K562 (cell line): Measurements from ENCODE around the gene IGF1R. TPM values are rescaled to one million over a fixed set of nuclear protein-coding genes. Genes with fewer than 3 reads are reported as not detected.

Experiments used
- ATAC-seq: fragments of 200-7000 bp; cut with Tn5 transposase; 3 replicates; pipeline ENCODE4 v1.9.1; 2020; ENCODE audit warnings: moderate library complexity
- BruUV-seq: library from RNA; stranded (reverse); fragments of 400-500 nt; replicated peaks from 2 replicates; lab custom pipeline; 2021; lab: Mats Ljungman, UMichigan
- CTCF ChIA-PET: fragments of 300-600 bp; formaldehyde crosslinking; extraction: SDS; loops from one replicate; lab custom pipeline; 2021; ENCODE audit warnings: low intra/inter-chr PET ratio; lab: Yijun Ruan, JAX
- POLR2A ChIA-PET: fragments of 300-600, 350-650 bp; sonication (Branson Sonifier 250); formaldehyde crosslinking; extraction: SDS; loops from one replicate; lab custom pipeline; 2021; ENCODE audit warnings: antibody characterized with exemption, inconsistent platforms; lab: Yijun Ruan, JAX
- DNase-seq, 4 experiments: peaks; one replicate each; pipeline versions ENCODE4 v3.0.0 to v3.0.0-alpha.2; 2011 to 2018; ENCODE audit warnings: low spot score in 3 of 4, mixed read lengths in 3 of 4; ENCODE audit errors: extremely low read depth in 1 of 4
- FAIRE-seq: peaks from 2 replicates; lab custom pipeline; 2011; peaks lifted over from hg19 to GRCh38; lab: Jason Lieb, UNC
- H2AFZ ChIP-seq: 2 replicates; pipeline ENCODE4 v1.6.0; 2011; ENCODE audit warnings: low read depth, low read length, control low read depth, inconsistent platforms
- H3K27ac ChIP-seq: fragments of 200-600 bp; 3 replicates; pipeline ENCODE4 v1.8.0; 2011; ENCODE audit warnings: low read depth, mild to moderate bottlenecking, control low read depth, inconsistent platforms, low read length, moderate library complexity, mixed read lengths; ENCODE audit errors: extremely low read depth
- H3K27me3 ChIP-seq, 2 experiments: fragments of 300-600 bp in 1 of 2; 2 replicates in 1 of 2; 3 replicates in 1 of 2; pipeline versions ENCODE4 v1.6.0 to v1.8.0; 2011; ENCODE audit warnings: inconsistent platforms in 2 of 2, low read length in 2 of 2, mild to moderate bottlenecking in 1 of 2, mixed read lengths in 1 of 2, moderate library complexity in 1 of 2; ENCODE audit not compliant: control insufficient read depth in 2 of 2, insufficient read depth in 2 of 2
- H3K36me3 ChIP-seq: fragments of 300-600 bp; 3 replicates; pipeline ENCODE4 v1.8.0; 2011; ENCODE audit warnings: mild to moderate bottlenecking, low read length, inconsistent platforms; ENCODE audit not compliant: control insufficient read depth, insufficient read depth
- H3K4me1 ChIP-seq, 2 experiments: fragments of 200-600 bp in 1 of 2; replicated peaks in 1 of 2; 2 replicates in 1 of 2; 3 replicates in 1 of 2; pipeline versions ENCODE4 v1.5.1 to v1.8.0; 2011; ENCODE audit warnings: inconsistent platforms in 2 of 2, low read length in 2 of 2, mild to moderate bottlenecking in 1 of 2, mixed read lengths in 1 of 2, moderate library complexity in 1 of 2; ENCODE audit not compliant: control insufficient read depth in 2 of 2, insufficient read depth in 2 of 2
- H3K4me2 ChIP-seq: 2 replicates; pipeline ENCODE4 v1.6.1; 2011; ENCODE audit warnings: low read length, control low read depth, inconsistent platforms, mixed read lengths; ENCODE audit not compliant: insufficient read depth
- H3K4me3 ChIP-seq: fragments of 200-600 bp; sonication (generic), shearing (Covaris generic); 2 replicates; pipeline ENCODE4 v1.5.1; 2016; ENCODE audit warnings: control low read depth, inconsistent platforms
- H3K79me2 ChIP-seq: fragments of 200-600 bp; 3 replicates; pipeline ENCODE4 v1.8.0; 2011; ENCODE audit warnings: low read length, inconsistent platforms; ENCODE audit not compliant: control insufficient read depth, insufficient read depth
- H3K9ac ChIP-seq, 2 experiments: 2 replicates each; pipeline versions ENCODE4 v1.6.0 to v1.6.1; 2011; ENCODE audit warnings: low read depth in 2 of 2, low read length in 2 of 2, control low read depth in 1 of 2, inconsistent platforms in 1 of 2, mild to moderate bottlenecking in 1 of 2, mixed read lengths in 1 of 2; ENCODE audit not compliant: insufficient read depth in 1 of 2
- H3K9me1 ChIP-seq: one replicate; pipeline ENCODE4 v1.6.0; 2011; ENCODE audit warnings: inconsistent platforms, mild to moderate bottlenecking, low read length, moderate library complexity; ENCODE audit not compliant: control insufficient read depth, insufficient read depth
- H3K9me3 ChIP-seq: replicated peaks from 2 replicates; pipeline ENCODE4 v1.5.1; 2011; ENCODE audit warnings: low read depth, low read length, inconsistent platforms; ENCODE audit not compliant: control insufficient read depth, insufficient read depth
- H4K20me1 ChIP-seq: replicated peaks from 2 replicates; pipeline ENCODE4 v1.6.1; 2011; ENCODE audit warnings: low read length, inconsistent platforms, mixed read lengths; ENCODE audit not compliant: control insufficient read depth, insufficient read depth
- ATF4 ChIP-seq: fragments of 450-650 bp; formaldehyde crosslinking; IDR thresholded peaks from 2 replicates; pipeline ENCODE4 v1.4.0; 2022; ENCODE audit warnings: mild to moderate bottlenecking, moderate library complexity
- CBFB ChIP-seq: sonication (generic); formaldehyde crosslinking; IDR thresholded peaks from 2 replicates; pipeline ENCODE4 v1.4.0; 2020; ENCODE audit warnings: mild to moderate bottlenecking, missing genetic modification reagents
- DACH1 ChIP-seq: fragments of 450-650 bp; IDR thresholded peaks from 2 replicates; pipeline ENCODE4 v1.6.1; 2018; ENCODE audit not compliant: partially characterized antibody
- DPF2 ChIP-seq: fragments of 450-650 bp; IDR thresholded peaks from 2 replicates; pipeline ENCODE4 v1.6.1; 2016
- IFI16 ChIP-seq: fragments of 250-450 bp; sonication (Bioruptor Pico); IDR thresholded peaks from 2 replicates; pipeline ENCODE4 v2.1.2; 2022; ENCODE audit warnings: mild to moderate bottlenecking, inconsistent platforms
- MCM2 ChIP-seq: fragments of 450-650 bp; IDR thresholded peaks from 2 replicates; pipeline ENCODE4 v1.6.1; 2017; ENCODE audit warnings: low read depth, mild to moderate bottlenecking
- MTA1 ChIP-seq: fragments of 450-650 bp; IDR thresholded peaks from 2 replicates; pipeline ENCODE4 v1.6.1; 2017; ENCODE audit warnings: borderline replicate concordance
- PHB2 ChIP-seq: fragments of 450-650 bp; IDR thresholded peaks from 2 replicates; pipeline ENCODE4 v1.6.1; 2017; ENCODE audit warnings: low read depth
- POLR2H ChIP-seq: IDR thresholded peaks from 2 replicates; pipeline ENCODE4 v1.6.1; 2016; ENCODE audit warnings: missing genetic modification characterization, low read depth, mild to moderate bottlenecking, control low read depth, missing compliant biosample characterization, moderate library complexity
- PTRF ChIP-seq: fragments of 450-650 bp; IDR thresholded peaks from 2 replicates; pipeline ENCODE4 v1.6.1; 2016; ENCODE audit warnings: mild to moderate bottlenecking, missing genetic modification characterization, missing compliant biosample characterization
- RBM17 ChIP-seq: fragments of 200-400 bp; formaldehyde crosslinking; IDR thresholded peaks from 2 replicates; pipeline ENCODE4 v1.6.1; 2017; ENCODE audit warnings: low read depth, mild to moderate bottlenecking, low read length, borderline replicate concordance
- SRF ChIP-seq, 2 experiments: fragments of 250-450, 450-650 bp in 1 of 2; sonication (Bioruptor Pico) in 1 of 2; sonication (generic) in 1 of 2; formaldehyde crosslinking; IDR thresholded peaks; 2 replicates each; pipeline versions ENCODE4 v1.5.0 to v1.5.1; 2020 to 2022; ENCODE audit warnings: mild to moderate bottlenecking in 1 of 2, missing genetic modification reagents in 1 of 2
- ZBTB2 ChIP-seq: fragments of 450-650 bp; IDR thresholded peaks from 2 replicates; pipeline ENCODE4 v1.6.1; 2016; ENCODE audit warnings: antibody characterized with exemption
- ZNF24 ChIP-seq: fragments of 450-650 bp; IDR thresholded peaks from 2 replicates; pipeline ENCODE4 v1.6.1; 2016
- ZNF316 ChIP-seq: fragments of 450-650 bp; IDR thresholded peaks from 2 replicates; pipeline ENCODE4 v1.6.1; 2016
- ZNF586 ChIP-seq: fragments of 450-650 bp; formaldehyde crosslinking; conservative IDR thresholded peaks from 2 replicates; pipeline ENCODE4 v1.4.0; 2020; ENCODE audit warnings: mild to moderate bottlenecking, moderate library complexity
- ZNF707 ChIP-seq: fragments of 250-450 bp; sonication (Bioruptor Pico); conservative IDR thresholded peaks from 2 replicates; pipeline ENCODE4 v1.8.0; 2022; ENCODE audit warnings: inconsistent platforms, mild to moderate bottlenecking, moderate library complexity
- ZNF75A ChIP-seq: fragments of 450-650 bp; formaldehyde crosslinking; IDR thresholded peaks from 2 replicates; pipeline ENCODE4 v1.4.0; 2020; ENCODE audit warnings: mild to moderate bottlenecking
- WGBS: fragments of 100-300 bp; shearing (Covaris generic); methylation state at CpG from one replicate; pipeline ENCODE4 v1.1.6; 2016; ENCODE audit warnings: low coverage, mixed read lengths; ENCODE audit not compliant: insufficient coverage; ENCODE audit errors: missing lambda C conversion rate; 5-methylcytosine and 5-hydroxymethylcytosine counted together
- in situ Hi-C: fragments of 300-500 bp; cut with MboI; formaldehyde crosslinking; loops from 4 replicates; pipeline ENCODE4 v1.15.0; 2018; ENCODE audit warnings: inconsistent platforms, mixed read lengths
- intact Hi-C: fragments of 100-400 bp; cut with micrococcal nuclease; formaldehyde crosslinking; loops from 2 replicates; pipeline ENCODE4 v1.14.2; 2022
- polyA plus RNA-seq, 8 experiments: library from polyadenylated mRNA; depleted of rRNA in 4 of 8; stranded (reverse) in 5 of 8; unstranded in 3 of 8; fragments of >200 nt; fragmentation: Nextera tagmentation in 2 of 8; fragmentation: Illumina TruSeq in 1 of 8; extraction: Ambion mirVana in 2 of 8; extraction: Trizol in 1 of 8; gene quantifications; 2 replicates each; pipeline versions ENCODE4 v1.2.1 to v1.2.3, GENCODE V29; 2011 to 2014; ENCODE audit warnings: inconsistent platforms in 1 of 8, missing spikeins in 1 of 8
- total RNA-seq, 7 experiments: library from RNA; depleted of rRNA in 6 of 7; stranded (reverse); fragments of >200 nt in 6 of 7; fragmentation: Illumina TruSeq in 2 of 7; extraction: Trizol in 2 of 7; gene quantifications; 2 replicates each; pipeline versions ENCODE4 v1.2.1 to v1.2.3, GENCODE V29; 2011 to 2021; ENCODE audit warnings: low replicate concordance in 1 of 7
- TF ChIP-seq, protein P1 (sequence below): sonication (generic); IDR thresholded peaks from 2 replicates; pipeline ENCODE4 v1.6.1; 2016
- TF ChIP-seq, protein P2 (sequence below), 3 experiments: fragments of 200-800 bp in 1 of 3; sonication (Bioruptor generic) in 1 of 3; sonication (generic) in 1 of 3; formaldehyde crosslinking in 1 of 3; IDR thresholded peaks; 2 replicates each; pipeline versions ENCODE4 v1.6.1 to v1.8.0; 2016 to 2022; ENCODE audit warnings: mild to moderate bottlenecking in 2 of 3, missing compliant biosample characterization in 2 of 3, missing genetic modification characterization in 2 of 3, missing genetic modification reagents in 1 of 3

The IGF1R gene
- total and polyA plus RNA-seq, 9 of the 15 experiments (the other 6 are each of a cell fraction or from before 2014, with no cell fraction given), result 0.35 to 8.0 (median 1.6) TPM

DNA sequence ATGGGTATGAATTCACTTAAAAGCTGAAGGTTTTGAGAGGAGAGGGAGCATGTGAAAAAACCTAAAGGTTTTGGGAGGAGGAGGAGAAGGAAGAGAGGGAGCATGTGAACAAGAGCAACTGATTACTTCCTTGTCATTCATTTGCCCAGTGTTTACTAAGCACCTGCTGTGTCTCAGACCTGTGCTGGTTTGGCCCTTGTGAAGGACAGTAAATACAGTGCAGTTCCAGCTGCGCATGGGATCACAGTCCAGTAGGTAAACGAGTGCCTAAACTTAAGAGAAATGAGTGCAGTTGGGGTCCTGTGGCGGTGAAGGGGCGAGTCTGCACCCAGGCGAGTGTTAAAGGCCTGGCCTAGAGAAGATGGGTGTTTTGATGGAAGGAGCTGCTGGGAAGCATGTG lies 38.6 kb downstream of the IGF1R start:
- DNase-seq, result no peak
- Histone ChIP-seq H3K27me3 (peaks cover 4 to 19% of the 10 kb centered on the region in 2 experiments; a peak in 4 of 5 replicates), H3K4me1 (no peaks in the 10 kb centered on the region), H3K36me3 (no peaks in the 10 kb centered on the region), H3K4me3 (no peak overlapping the region), H3K4me2 (no peak overlapping the region), H3K27ac (no peak overlapping the region), H3K79me2 (no peaks in the 10 kb centered on the region), H4K20me1 (peaks cover 14% of the 10 kb centered on the region), H3K9me3 (no peaks in the 10 kb centered on the region), H3K9me1 (no peaks in the 10 kb centered on the region), H2AFZ (no peak overlapping the region), H3K9ac (no peak overlapping the region)
- no TSS peak for BruUV-seq
- FAIRE-seq, result no peak
- ChIA-PET CTCF (no interaction called here), POLR2A (no interaction called here)
- TF ChIP-seq SRF (CRISPR knock-in tag; IDR thresholded peaks at IDR 0.05) (no peak), ZNF24 (no peak), POLR2H (no peak), MTA1 (no peak), ZNF316 (no peak), ATF4 (no peak), DPF2 (no peak), ZNF586 (no peak), ZNF75A (CRISPR knock-in tag) (no peak), RBM17 (no peak), DACH1 (no peak), IFI16 (CRISPR knock-in tag) (no peak), MCM2 (no peak), PHB2 (no peak), ZNF707 (CRISPR knock-in tag) (no peak), CBFB (CRISPR knock-in tag) (no peak), ZBTB2 (no peak), PTRF (tag) (no peak)
- TF ChIP-seq, protein P1, sequence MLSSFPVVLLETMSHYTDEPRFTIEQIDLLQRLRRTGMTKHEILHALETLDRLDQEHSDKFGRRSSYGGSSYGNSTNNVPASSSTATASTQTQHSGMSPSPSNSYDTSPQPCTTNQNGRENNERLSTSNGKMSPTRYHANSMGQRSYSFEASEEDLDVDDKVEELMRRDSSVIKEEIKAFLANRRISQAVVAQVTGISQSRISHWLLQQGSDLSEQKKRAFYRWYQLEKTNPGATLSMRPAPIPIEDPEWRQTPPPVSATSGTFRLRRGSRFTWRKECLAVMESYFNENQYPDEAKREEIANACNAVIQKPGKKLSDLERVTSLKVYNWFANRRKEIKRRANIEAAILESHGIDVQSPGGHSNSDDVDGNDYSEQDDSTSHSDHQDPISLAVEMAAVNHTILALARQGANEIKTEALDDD, result no peak
- TF ChIP-seq, protein P2, sequence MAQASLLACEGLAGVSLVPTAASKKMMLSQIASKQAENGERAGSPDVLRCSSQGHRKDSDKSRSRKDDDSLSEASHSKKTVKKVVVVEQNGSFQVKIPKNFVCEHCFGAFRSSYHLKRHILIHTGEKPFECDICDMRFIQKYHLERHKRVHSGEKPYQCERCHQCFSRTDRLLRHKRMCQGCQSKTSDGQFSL (CRISPR knock-in tag; IDR thresholded peaks at IDR 0.05), result no peak
- TF ChIP-seq, protein P2 (tag; IDR thresholded peaks at IDR 0.05), result no peak
- intact Hi-C loops, result no loop called here
- in situ Hi-C loops, result no loop called here
- ATAC-seq, result no peak
- 2% methylated on average over 5 of the region's 5 CpGs for WGBS
